ENCODE results near the gene CHCHD1.

Gene CHCHD1

GRCh38 chr10:73798927-73799560 is 17.2 kb downstream of the CHCHD1 start:
- H3K9me3 ChIP-seq (replicated peaks; ENCODE audit: insufficient read depth, low read length) = no peaks in the 10 kb centered on the region
- H3K9ac ChIP-seq (ENCODE audit: low read length) = no peak overlapping the region
- TF ChIP-seq EZH2phosphoT487 (IDR thresholded peaks at IDR 0.05; ENCODE audit: low read length) (no peak), CTCF (IDR thresholded peaks at IDR 0.05; ENCODE audit: low read length) (no peak), EZH2 (optimal IDR thresholded peaks at IDR 0.05; ENCODE audit: low read depth, low read length) (no peak)
- H3K27me3 ChIP-seq (replicated peaks; ENCODE audit: insufficient read depth, low read length) = no peaks in the 10 kb centered on the region
- H3K4me3 ChIP-seq (ENCODE audit: low read length) = no peak overlapping the region
- peaks cover 5% of the 10 kb centered on the region; the same call in 1 of the 2 replicates for H3K36me3 ChIP-seq (replicated peaks; ENCODE audit: insufficient read depth, low read length)
- no peak for DNase-seq
- no peaks in the 10 kb centered on the region for H4K20me1 ChIP-seq (ENCODE audit: insufficient read depth, low read length)
- no peaks in the 10 kb centered on the region for H3K9me2 ChIP-seq (replicated peaks; ENCODE audit: insufficient read depth, low read length)
- H3K4me1 ChIP-seq (ENCODE audit: low read length) = peaks cover 9% of the 10 kb centered on the region
- no peaks in the 10 kb centered on the region for H3F3A ChIP-seq (ENCODE audit: insufficient read depth, low read length)
- H3K27ac ChIP-seq (ENCODE audit: low read length) = no peak overlapping the region
- H3K4me2 ChIP-seq (ENCODE audit: low read depth, low read length) = no peak overlapping the region
- H3K79me2 ChIP-seq (ENCODE audit: low read length) = no peaks in the 10 kb centered on the region
- H2AFZ ChIP-seq (ENCODE audit: low read length) = no peak overlapping the region

DNA sequence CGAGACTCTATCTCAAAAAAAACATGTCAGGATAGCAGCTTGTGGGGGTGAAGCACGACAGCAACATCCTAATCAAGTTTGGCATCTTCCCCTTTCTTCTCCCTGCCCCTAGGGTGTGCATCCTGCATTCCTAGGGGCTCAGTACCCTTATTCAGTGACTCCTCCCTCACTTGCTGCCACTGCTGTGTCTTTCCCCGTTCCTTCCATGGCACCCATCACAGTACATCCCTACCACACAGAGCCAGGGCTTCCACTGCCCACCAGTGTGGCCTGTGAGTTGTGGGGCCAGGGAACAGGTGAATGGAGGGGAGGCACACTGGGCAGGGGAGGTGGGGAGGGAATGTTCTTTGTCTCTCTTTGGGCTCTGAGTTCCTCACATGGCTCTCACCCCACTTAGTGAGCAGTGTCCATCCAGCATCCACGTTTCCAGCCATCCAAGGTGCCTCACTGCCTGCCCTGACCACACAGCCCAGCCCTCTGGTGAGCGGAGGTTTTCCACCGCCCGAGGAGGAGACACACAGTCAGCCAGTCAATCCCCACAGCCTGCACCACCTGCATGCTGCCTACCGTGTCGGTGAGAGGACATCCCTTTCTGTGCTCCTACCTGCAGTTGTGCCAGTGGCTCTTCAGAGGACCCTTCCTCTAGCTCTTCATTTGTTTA is 18.2 kb downstream of the CHCHD1 start:
- TF ChIP-seq EZH2 (optimal IDR thresholded peaks at IDR 0.05; ENCODE audit: low read depth, low read length) = no peak
- no peak for TF ChIP-seq CTCF (IDR thresholded peaks at IDR 0.05; ENCODE audit: low read length)
- TF ChIP-seq EZH2phosphoT487 (IDR thresholded peaks at IDR 0.05; ENCODE audit: low read length) = no peak
- Histone ChIP-seq H3K36me3 (replicated peaks; ENCODE audit: insufficient read depth, low read length) (0 out of 2 replicates have a peak, but pooled peaks cover 5% of the 10 kb centered on the region), H3K27ac (ENCODE audit: low read length) (no peak overlapping the region), H3K9ac (ENCODE audit: low read length) (no peak overlapping the region), H3K27me3 (replicated peaks; ENCODE audit: insufficient read depth, low read length) (no peaks in the 10 kb centered on the region), H3K9me2 (replicated peaks; ENCODE audit: insufficient read depth, low read length) (no peaks in the 10 kb centered on the region), H4K20me1 (ENCODE audit: insufficient read depth, low read length) (no peaks in the 10 kb centered on the region), H3K4me2 (ENCODE audit: low read depth, low read length) (no peak overlapping the region), H3K79me2 (ENCODE audit: low read length) (no peaks in the 10 kb centered on the region), H3F3A (ENCODE audit: insufficient read depth, low read length) (peaks cover 4% of the 10 kb centered on the region; the same call in 1 of the 2 replicates), H3K4me3 (ENCODE audit: low read length) (no peak overlapping the region), H3K9me3 (replicated peaks; ENCODE audit: insufficient read depth, low read length) (no peaks in the 10 kb centered on the region), H2AFZ (ENCODE audit: low read length) (no peak overlapping the region), H3K4me1 (ENCODE audit: low read length) (peaks cover 16% of the 10 kb centered on the region)
- no peak for DNase-seq

- 0 out of 2 replicates have a peak, but pooled peaks cover 5% of the 10 kb centered on the region for H3K36me3 ChIP-seq (replicated peaks; ENCODE audit: insufficient read depth, low read length)
- no peak overlapping the region for H2AFZ ChIP-seq (ENCODE audit: low read length)
- no peak overlapping the region for H3K9ac ChIP-seq (ENCODE audit: low read length)
- H3K4me1 ChIP-seq (ENCODE audit: low read length) = peaks cover 16% of the 10 kb centered on the region
- H3K9me2 ChIP-seq (replicated peaks; ENCODE audit: insufficient read depth, low read length) = no peaks in the 10 kb centered on the region
- H3K9me3 ChIP-seq (replicated peaks; ENCODE audit: insufficient read depth, low read length) = no peaks in the 10 kb centered on the region
- H3K4me3 ChIP-seq (ENCODE audit: low read length) = no peak overlapping the region
- H3F3A ChIP-seq (ENCODE audit: insufficient read depth, low read length) = peaks cover 4% of the 10 kb centered on the region; the same call in 1 of the 2 replicates
- no peak for TF ChIP-seq EZH2phosphoT487 (IDR thresholded peaks at IDR 0.05; ENCODE audit: low read length)
- TF ChIP-seq EZH2 (optimal IDR thresholded peaks at IDR 0.05; ENCODE audit: low read depth, low read length) = no peak
- TF ChIP-seq CTCF (IDR thresholded peaks at IDR 0.05; ENCODE audit: low read length) = no peak
- H3K4me2 ChIP-seq (ENCODE audit: low read depth, low read length) = no peak overlapping the region
- no peak for DNase-seq
- H4K20me1 ChIP-seq (ENCODE audit: insufficient read depth, low read length) = no peaks in the 10 kb centered on the region
- no peak overlapping the region for H3K27ac ChIP-seq (ENCODE audit: low read length)
- H3K27me3 ChIP-seq (replicated peaks; ENCODE audit: insufficient read depth, low read length) = no peaks in the 10 kb centered on the region
- H3K79me2 ChIP-seq (ENCODE audit: low read length) = no peaks in the 10 kb centered on the region
Measured at GRCh38 chr10:73800560-73801252, 18.9 kb downstream of the CHCHD1 start.
